ENCODE results near the gene PAK3. TPM values are rescaled to one million over a fixed set of nuclear protein-coding genes. Genes with fewer than 3 reads are reported as not detected.

The PAK3 gene
- total and polyA plus RNA-seq, 9 of the 15 experiments (the other 6 are each of a cell fraction or from before 2014, with no cell fraction given): not detected

GRCh38 chrX:111071542-111072277 is 24.3 kb upstream of the PAK3 start:
- H3K27ac ChIP-seq (ENCODE audit: extremely low read depth, low read depth, low read length): no peak overlapping the region
- DNase-seq (ENCODE audit: extremely low read depth in 1 of 4, low spot score in 3 of 4) (no peak), ATAC-seq (no peak), FAIRE-seq (no peak)
- ChIA-PET CTCF (ENCODE audit: low intra/inter-chr PET ratio) (no interaction called here), POLR2A (no interaction called here)
- intact Hi-C loops (cut with micrococcal nuclease): no loop called here
- H3K4me2 ChIP-seq (ENCODE audit: insufficient read depth, low read length): no peak overlapping the region
- H2AFZ ChIP-seq (ENCODE audit: low read depth, low read length): no peak overlapping the region
- 0% methylated on average over 1 of the region's 1 CpG for WGBS (ENCODE audit: insufficient coverage, low coverage, missing lambda C conversion rate)
- in situ Hi-C loops (cut with MboI): no loop called here
- H3K4me3 ChIP-seq: no peak overlapping the region
- H4K20me1 ChIP-seq (replicated peaks; ENCODE audit: control insufficient read depth, insufficient read depth, low read length): no peaks in the 10 kb centered on the region
- H3K27me3 ChIP-seq (ENCODE audit: control insufficient read depth in 2 of 2, insufficient read depth in 2 of 2, low read length in 2 of 2): no peaks in the 10 kb centered on the region
- TF ChIP-seq, protein P1, sequence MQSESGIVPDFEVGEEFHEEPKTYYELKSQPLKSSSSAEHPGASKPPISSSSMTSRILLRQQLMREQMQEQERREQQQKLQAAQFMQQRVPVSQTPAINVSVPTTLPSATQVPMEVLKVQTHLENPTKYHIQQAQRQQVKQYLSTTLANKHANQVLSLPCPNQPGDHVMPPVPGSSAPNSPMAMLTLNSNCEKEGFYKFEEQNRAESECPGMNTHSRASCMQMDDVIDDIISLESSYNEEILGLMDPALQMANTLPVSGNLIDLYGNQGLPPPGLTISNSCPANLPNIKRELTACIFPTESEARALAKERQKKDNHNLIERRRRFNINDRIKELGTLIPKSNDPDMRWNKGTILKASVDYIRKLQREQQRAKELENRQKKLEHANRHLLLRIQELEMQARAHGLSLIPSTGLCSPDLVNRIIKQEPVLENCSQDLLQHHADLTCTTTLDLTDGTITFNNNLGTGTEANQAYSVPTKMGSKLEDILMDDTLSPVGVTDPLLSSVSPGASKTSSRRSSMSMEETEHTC (IDR thresholded peaks at IDR 0.05): no peak
- no peaks in the 10 kb centered on the region for H3K9me3 ChIP-seq (replicated peaks; ENCODE audit: control insufficient read depth, insufficient read depth, low read depth, low read length)
- H3K36me3 ChIP-seq (ENCODE audit: control insufficient read depth, insufficient read depth, low read length): no peaks in the 10 kb centered on the region
- no peaks in the 10 kb centered on the region for H3K9me1 ChIP-seq (ENCODE audit: control insufficient read depth, insufficient read depth, low read length)
- H3K9ac ChIP-seq (ENCODE audit: insufficient read depth in 1 of 2, low read depth in 2 of 2, low read length in 2 of 2): no peak overlapping the region
- no TSS peak for BruUV-seq (replicated peaks)
- H3K4me1 ChIP-seq (replicated peaks in 1 of 2; ENCODE audit: control insufficient read depth in 2 of 2, insufficient read depth in 2 of 2, low read length in 2 of 2): no peaks in the 10 kb centered on the region
- H3K79me2 ChIP-seq (ENCODE audit: control insufficient read depth, insufficient read depth, low read length): no peaks in the 10 kb centered on the region

- H3K9ac ChIP-seq (ENCODE audit: insufficient read depth in 1 of 2, low read depth in 2 of 2, low read length in 2 of 2): no peak overlapping the region
- no peaks in the 10 kb centered on the region for H4K20me1 ChIP-seq (replicated peaks; ENCODE audit: control insufficient read depth, insufficient read depth, low read length)
- no peak overlapping the region for H3K4me3 ChIP-seq
- FAIRE-seq (no peak), ATAC-seq (no peak), DNase-seq (ENCODE audit: extremely low read depth in 1 of 4, low spot score in 3 of 4) (no peak)
- H3K27ac ChIP-seq (ENCODE audit: extremely low read depth, low read depth, low read length): no peak overlapping the region
- H3K4me1 ChIP-seq (replicated peaks in 1 of 2; ENCODE audit: control insufficient read depth in 2 of 2, insufficient read depth in 2 of 2, low read length in 2 of 2): no peaks in the 10 kb centered on the region
- no peaks in the 10 kb centered on the region for H3K36me3 ChIP-seq (ENCODE audit: control insufficient read depth, insufficient read depth, low read length)
- ChIA-PET POLR2A (no interaction called here), CTCF (ENCODE audit: low intra/inter-chr PET ratio) (no interaction called here)
- H3K79me2 ChIP-seq (ENCODE audit: control insufficient read depth, insufficient read depth, low read length): no peaks in the 10 kb centered on the region
- no peaks in the 10 kb centered on the region for H3K9me3 ChIP-seq (replicated peaks; ENCODE audit: control insufficient read depth, insufficient read depth, low read depth, low read length)
- TF ChIP-seq HNRNPLL (IDR thresholded peaks at IDR 0.05; ENCODE audit: low read depth, low read length, poor library complexity, severe bottlenecking) (no peak), CBFB (CRISPR knock-in tag; IDR thresholded peaks at IDR 0.05) (no peak), BDP1 (IDR thresholded peaks at IDR 0.05; ENCODE audit: insufficient read depth, insufficient read length) (no peak), TEAD1 (CRISPR knock-in tag; IDR thresholded peaks at IDR 0.05) (no peak), RNF219 (CRISPR knock-in tag; IDR thresholded peaks at IDR 0.05) (no peak), ZBTB11 (CRISPR knock-in tag; IDR thresholded peaks at IDR 0.05) (no peak)
- 0% methylated on average over 1 of the region's 1 CpG for WGBS (ENCODE audit: insufficient coverage, low coverage, missing lambda C conversion rate)
- H2AFZ ChIP-seq (ENCODE audit: low read depth, low read length): no peak overlapping the region
- in situ Hi-C loops (cut with MboI): no loop called here
- no peaks in the 10 kb centered on the region for H3K27me3 ChIP-seq (ENCODE audit: control insufficient read depth in 2 of 2, insufficient read depth in 2 of 2, low read length in 2 of 2)
- no peak overlapping the region for H3K4me2 ChIP-seq (ENCODE audit: insufficient read depth, low read length)
- H3K9me1 ChIP-seq (ENCODE audit: control insufficient read depth, insufficient read depth, low read length): no peaks in the 10 kb centered on the region
- intact Hi-C loops (cut with micrococcal nuclease): no loop called here
- BruUV-seq (replicated peaks): no TSS peak
Measured at GRCh38 chrX:111083081-111083480, 12.9 kb upstream of the PAK3 start.
